ENCODE data around the gene ASIC4. TPM values are rescaled to one million over a fixed set of nuclear protein-coding genes. Genes with fewer than 3 reads are reported as not detected.

Gene ASIC4
- total and polyA plus RNA-seq, 9 of the 15 experiments (the other 6 are each of a cell fraction or from before 2014, with no cell fraction given), result 0.07 to 19.2 (median 4.8) TPM

- TF ChIP-seq ESRRA (IDR thresholded peaks at IDR 0.05; ENCODE audit: borderline replicate concordance, low read depth), result peak; percentile 84; the same call in 1 of the 2 replicates
- TF ChIP-seq NR0B1 (IDR thresholded peaks at IDR 0.05; ENCODE audit: partially characterized antibody), result no peak
- TF ChIP-seq ZNF436 (CRISPR knock-in tag; IDR thresholded peaks at IDR 0.05), result no peak
- peak; percentile 57; the same call in 1 of the 2 replicates for TF ChIP-seq ERF (CRISPR knock-in tag; IDR thresholded peaks at IDR 0.05)
- peak; percentile 71 for TF ChIP-seq MYNN (IDR thresholded peaks at IDR 0.05)
- no peak for TF ChIP-seq MYNN (CRISPR knock-in tag; IDR thresholded peaks at IDR 0.05)
- TF ChIP-seq, protein P1, sequence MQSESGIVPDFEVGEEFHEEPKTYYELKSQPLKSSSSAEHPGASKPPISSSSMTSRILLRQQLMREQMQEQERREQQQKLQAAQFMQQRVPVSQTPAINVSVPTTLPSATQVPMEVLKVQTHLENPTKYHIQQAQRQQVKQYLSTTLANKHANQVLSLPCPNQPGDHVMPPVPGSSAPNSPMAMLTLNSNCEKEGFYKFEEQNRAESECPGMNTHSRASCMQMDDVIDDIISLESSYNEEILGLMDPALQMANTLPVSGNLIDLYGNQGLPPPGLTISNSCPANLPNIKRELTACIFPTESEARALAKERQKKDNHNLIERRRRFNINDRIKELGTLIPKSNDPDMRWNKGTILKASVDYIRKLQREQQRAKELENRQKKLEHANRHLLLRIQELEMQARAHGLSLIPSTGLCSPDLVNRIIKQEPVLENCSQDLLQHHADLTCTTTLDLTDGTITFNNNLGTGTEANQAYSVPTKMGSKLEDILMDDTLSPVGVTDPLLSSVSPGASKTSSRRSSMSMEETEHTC (IDR thresholded peaks at IDR 0.05), result no peak
- no peak for TF ChIP-seq SMARCB1 (IDR thresholded peaks at IDR 0.05; ENCODE audit: insufficient read length, low read depth)
- TF ChIP-seq KDM1A (IDR thresholded peaks at IDR 0.05), result peak; percentile 78 to 85
- no peak for TF ChIP-seq ADNP (tag; IDR thresholded peaks at IDR 0.05)
- TF ChIP-seq ZNF76 (CRISPR knock-in tag; IDR thresholded peaks at IDR 0.05; ENCODE audit: borderline replicate concordance), result no peak
- TF ChIP-seq PHB (CRISPR knock-in tag; IDR thresholded peaks at IDR 0.05), result no peak
- no peak; the same call in 1 of the 2 replicates for TF ChIP-seq SP1 (CRISPR knock-in tag; IDR thresholded peaks at IDR 0.05)
- TF ChIP-seq, protein P2, sequence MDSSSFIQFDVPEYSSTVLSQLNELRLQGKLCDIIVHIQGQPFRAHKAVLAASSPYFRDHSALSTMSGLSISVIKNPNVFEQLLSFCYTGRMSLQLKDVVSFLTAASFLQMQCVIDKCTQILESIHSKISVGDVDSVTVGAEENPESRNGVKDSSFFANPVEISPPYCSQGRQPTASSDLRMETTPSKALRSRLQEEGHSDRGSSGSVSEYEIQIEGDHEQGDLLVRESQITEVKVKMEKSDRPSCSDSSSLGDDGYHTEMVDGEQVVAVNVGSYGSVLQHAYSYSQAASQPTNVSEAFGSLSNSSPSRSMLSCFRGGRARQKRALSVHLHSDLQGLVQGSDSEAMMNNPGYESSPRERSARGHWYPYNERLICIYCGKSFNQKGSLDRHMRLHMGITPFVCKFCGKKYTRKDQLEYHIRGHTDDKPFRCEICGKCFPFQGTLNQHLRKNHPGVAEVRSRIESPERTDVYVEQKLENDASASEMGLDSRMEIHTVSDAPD (CRISPR knock-in tag; IDR thresholded peaks at IDR 0.05), result no peak
- TF ChIP-seq ARID2 (IDR thresholded peaks at IDR 0.05), result no peak
- TF ChIP-seq ZNF407 (IDR thresholded peaks at IDR 0.05; ENCODE audit: low read depth), result no peak
Measured at GRCh38 chr2:219514196-219514761, at the start of gene ASIC4 (continued).

Data from K562 (cell line).